BE2C (cell line): ENCODE measurements around the gene JDP2.
"Not testable (repeated sequence)": the region's sequence is repeated elsewhere in the genome, so short reads cannot be mapped to it uniquely, and the experiment has no call there.

Experiments used
- DNase-seq: peaks from one replicate; pipeline ENCODE4 v3.0.0-alpha.2; 2020
- H3K27me3 ChIP-seq: fragments of 250-450 bp; sonication (Bioruptor Pico); 2 replicates; pipeline ENCODE4 v1.5.1; 2020; ENCODE audit warnings: mild to moderate bottlenecking
- H3K36me3 ChIP-seq: fragments of 250-450 bp; sonication (Bioruptor Pico); 2 replicates; pipeline ENCODE4 v1.5.1; 2020; ENCODE audit warnings: mild to moderate bottlenecking
- H3K4me1 ChIP-seq: fragments of 250-450 bp; sonication (Bioruptor Pico); 2 replicates; pipeline ENCODE4 v1.5.1; 2020
- H3K4me3 ChIP-seq: 2 replicates; pipeline ENCODE4 v1.5.1; 2011; ENCODE audit warnings: low read depth, low read length
- H3K9me3 ChIP-seq: fragments of 250-450 bp; sonication (Bioruptor Pico); 2 replicates; pipeline ENCODE4 v1.5.1; 2020
- TF ChIP-seq, protein P1 (sequence below): IDR thresholded peaks from 2 replicates; pipeline ENCODE4 v1.5.1; 2012; ENCODE audit warnings: mild to moderate bottlenecking, low read depth, low read length

The JDP2 gene

DNA sequence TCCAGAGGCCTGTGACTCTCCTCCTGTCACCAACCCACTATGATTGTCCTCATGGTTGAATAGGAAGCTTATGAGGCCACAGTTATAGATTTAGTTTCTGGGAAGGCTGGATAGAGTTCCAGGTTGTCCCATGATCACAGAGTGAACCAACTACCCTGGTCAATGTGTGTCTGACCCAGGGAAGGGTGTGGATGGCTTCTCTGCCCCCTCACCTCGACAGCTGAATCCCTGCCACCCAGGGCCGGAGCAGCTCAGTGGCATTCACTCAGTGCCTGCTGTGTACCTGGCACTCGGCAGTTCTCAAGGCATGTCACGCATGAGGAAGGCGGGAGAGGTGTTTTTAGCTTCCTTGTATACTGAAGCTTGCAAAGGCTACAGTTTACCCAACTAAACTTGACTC is 43.2 kb downstream of the JDP2 start:
- no peak for DNase-seq
- TF ChIP-seq, protein P1, sequence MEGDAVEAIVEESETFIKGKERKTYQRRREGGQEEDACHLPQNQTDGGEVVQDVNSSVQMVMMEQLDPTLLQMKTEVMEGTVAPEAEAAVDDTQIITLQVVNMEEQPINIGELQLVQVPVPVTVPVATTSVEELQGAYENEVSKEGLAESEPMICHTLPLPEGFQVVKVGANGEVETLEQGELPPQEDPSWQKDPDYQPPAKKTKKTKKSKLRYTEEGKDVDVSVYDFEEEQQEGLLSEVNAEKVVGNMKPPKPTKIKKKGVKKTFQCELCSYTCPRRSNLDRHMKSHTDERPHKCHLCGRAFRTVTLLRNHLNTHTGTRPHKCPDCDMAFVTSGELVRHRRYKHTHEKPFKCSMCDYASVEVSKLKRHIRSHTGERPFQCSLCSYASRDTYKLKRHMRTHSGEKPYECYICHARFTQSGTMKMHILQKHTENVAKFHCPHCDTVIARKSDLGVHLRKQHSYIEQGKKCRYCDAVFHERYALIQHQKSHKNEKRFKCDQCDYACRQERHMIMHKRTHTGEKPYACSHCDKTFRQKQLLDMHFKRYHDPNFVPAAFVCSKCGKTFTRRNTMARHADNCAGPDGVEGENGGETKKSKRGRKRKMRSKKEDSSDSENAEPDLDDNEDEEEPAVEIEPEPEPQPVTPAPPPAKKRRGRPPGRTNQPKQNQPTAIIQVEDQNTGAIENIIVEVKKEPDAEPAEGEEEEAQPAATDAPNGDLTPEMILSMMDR = no peak
- Histone ChIP-seq H3K9me3 (no peaks in the 10 kb centered on the region), H3K27me3 (no peaks in the 10 kb centered on the region), H3K36me3 (no peaks in the 10 kb centered on the region), H3K4me1 (no peaks in the 10 kb centered on the region), H3K4me3 (no peak overlapping the region)

DNA sequence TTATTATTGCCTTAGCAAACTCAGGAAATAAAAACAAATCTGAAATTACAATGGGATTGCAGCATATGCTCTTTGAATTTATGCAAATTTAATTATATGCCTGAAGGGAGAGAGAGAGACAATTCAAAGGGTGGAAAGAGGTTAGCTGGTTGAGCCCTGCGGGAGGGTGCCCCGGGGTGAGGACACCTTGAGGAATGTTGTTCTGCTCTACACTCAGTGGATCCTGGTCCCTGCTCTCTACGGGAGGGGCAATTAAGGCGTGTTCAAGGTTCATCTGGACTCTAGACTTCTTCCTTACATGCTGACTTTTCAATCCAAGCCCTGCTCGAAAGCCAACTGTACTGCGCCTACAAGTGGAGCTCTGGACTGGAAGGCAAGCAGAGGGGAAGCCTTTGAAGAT is 46.3 kb downstream of the JDP2 start:
- H3K36me3 ChIP-seq, DNase-seq, H3K4me3 ChIP-seq, H3K9me3 ChIP-seq, H3K4me1 ChIP-seq, H3K27me3 ChIP-seq: not testable (repeated sequence)

DNA sequence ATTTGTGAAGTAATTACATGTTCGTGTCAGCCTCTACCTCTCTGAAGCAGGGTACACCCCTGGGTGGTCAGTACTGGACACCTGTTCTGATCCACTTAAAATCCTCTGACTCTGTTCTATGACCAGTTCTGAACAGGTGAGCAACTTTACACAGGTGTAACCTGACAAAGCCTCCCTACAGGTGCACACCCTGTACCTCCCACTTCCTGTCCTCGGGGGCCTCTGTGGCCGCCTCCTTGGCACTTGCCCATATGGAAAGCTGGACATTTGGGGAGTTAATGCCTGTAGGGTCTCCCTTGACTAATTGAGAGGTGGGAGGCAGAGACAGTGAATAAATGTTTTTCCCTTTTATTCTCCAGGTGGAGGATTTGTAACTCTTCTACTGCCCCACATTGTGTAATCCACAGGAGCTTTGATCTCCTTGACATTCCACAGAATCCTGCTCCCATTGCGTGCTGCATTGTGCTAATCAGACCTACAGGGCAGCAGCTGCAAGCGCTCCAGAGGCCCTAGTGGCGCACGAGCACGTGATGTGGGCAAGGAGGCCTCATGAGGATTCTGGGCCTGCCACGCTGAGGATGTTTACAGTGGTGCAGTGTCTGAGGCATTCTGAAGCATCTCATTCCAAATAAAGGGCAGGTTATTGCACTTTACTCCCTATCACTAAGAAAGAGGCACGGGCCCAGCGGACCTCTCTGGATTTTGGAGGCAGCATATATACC is 48.6 kb downstream of the JDP2 start:
- TF ChIP-seq, protein P1 = no peak
- H3K27me3 ChIP-seq = no peaks in the 10 kb centered on the region
- no peaks in the 10 kb centered on the region for H3K36me3 ChIP-seq
- no peaks in the 10 kb centered on the region for H3K9me3 ChIP-seq
- H3K4me1 ChIP-seq = no peaks in the 10 kb centered on the region
- no peak for DNase-seq
- no peak overlapping the region for H3K4me3 ChIP-seq

DNA sequence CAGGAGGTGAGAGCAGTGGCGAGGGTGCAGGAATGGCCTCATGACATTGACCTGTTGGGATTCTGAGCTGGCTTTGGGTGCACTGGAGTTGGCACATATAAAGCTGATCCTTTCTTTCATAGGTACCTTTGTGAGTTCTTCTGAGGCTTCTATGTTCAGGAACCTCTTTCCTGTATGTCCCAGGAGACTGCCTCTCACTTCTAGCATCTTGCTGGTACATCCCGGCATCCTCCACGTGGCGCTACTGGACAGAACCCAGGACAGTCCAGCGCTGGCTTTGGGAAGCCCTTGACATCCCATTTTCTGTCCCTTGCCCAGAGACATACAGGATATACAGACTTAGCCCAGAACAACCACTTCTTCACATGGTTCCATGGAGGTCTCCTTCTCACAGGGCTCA is 50.1 kb downstream of the JDP2 start:
- H3K36me3 ChIP-seq = no peaks in the 10 kb centered on the region
- H3K4me1 ChIP-seq = no peaks in the 10 kb centered on the region
- DNase-seq = no peak
- TF ChIP-seq, protein P1 = no peak
- H3K4me3 ChIP-seq = no peak overlapping the region
- H3K9me3 ChIP-seq = no peaks in the 10 kb centered on the region
- no peaks in the 10 kb centered on the region for H3K27me3 ChIP-seq

DNA sequence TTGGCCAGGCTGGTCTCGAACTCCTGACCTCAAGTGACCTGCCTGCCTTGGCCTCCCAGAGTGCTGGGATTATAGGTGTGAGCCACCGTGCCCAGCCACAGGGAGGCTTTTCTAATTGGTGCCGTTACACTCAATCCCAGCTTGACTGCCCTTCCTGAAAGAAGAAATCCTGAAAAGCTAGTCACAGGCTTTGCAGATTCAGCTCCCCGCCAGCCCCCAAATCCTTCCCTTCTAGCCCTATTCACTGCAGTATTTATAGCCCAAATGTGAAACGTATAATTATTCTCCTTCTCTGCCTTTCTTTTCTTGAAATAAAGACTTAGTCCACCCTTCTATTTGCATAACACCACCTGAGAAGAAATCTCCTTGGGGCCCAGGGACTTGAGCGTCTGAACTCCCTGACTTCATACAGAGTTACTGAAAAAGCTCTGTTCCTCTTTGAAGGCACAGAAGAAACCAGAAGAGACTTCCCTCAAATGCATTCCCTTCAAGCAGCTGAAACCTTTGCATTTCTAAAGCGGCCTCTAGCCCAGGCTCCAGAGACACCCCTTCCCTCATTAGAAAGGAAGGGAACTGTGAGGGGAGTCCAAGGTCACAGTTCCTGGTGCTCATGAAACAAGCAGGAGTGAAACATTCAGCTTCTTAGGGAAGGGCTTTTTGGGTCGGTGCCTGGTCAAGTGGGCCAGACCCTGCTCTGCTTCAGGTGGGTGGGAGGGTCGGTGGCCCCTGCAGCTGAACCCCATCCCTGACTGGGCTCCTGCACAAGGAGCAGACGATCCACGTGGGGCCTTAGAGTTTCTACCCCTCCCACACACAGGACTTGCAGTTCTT is 52.2 kb downstream of the JDP2 start:
- Histone ChIP-seq H3K36me3 (no peaks in the 10 kb centered on the region), H3K4me1 (no peaks in the 10 kb centered on the region), H3K9me3 (no peaks in the 10 kb centered on the region), H3K27me3 (no peaks in the 10 kb centered on the region), H3K4me3 (no peak overlapping the region)
- no peak for DNase-seq
- TF ChIP-seq, protein P1 = no peak

DNA sequence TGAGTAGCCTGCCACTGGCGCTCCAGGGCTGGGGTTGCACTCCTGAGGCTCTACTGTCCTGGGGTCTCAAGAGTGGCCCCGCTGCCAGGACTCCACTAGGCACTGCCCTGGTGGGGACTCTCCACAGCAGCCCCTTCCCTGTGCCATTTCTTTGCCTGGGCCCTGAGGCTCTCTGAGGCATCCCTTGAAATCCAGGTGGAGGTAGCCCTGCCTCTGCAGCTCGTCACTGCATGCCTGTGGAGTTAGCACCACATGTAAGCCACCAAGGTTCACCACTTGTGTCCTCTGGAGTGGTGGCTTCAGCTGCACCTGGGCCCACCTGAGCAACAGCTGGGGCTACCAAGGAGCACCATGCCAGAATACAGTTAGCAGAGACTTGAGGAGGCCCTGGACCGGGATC is 54.5 kb downstream of the JDP2 start:
- DNase-seq = no peak
- H3K27me3 ChIP-seq = no peaks in the 10 kb centered on the region
- H3K4me1 ChIP-seq = no peaks in the 10 kb centered on the region
- no peaks in the 10 kb centered on the region for H3K36me3 ChIP-seq
- no peak overlapping the region for H3K4me3 ChIP-seq
- no peaks in the 10 kb centered on the region for H3K9me3 ChIP-seq
- TF ChIP-seq, protein P1 = no peak
